CD4-positive, alpha-beta T cell (primary cell): Measurements from ENCODE around the gene APEH. TPM values are rescaled to one million over a fixed set of nuclear protein-coding genes. Genes with fewer than 3 reads are reported as not detected.
A peak's percentile ranks its signal among the peaks of the same experiment; 100 is the strongest.

Experiments
- ATAC-seq: fragments of 200-7000 bp; cut with Tn5 transposase; one replicate; pipeline ENCODE4 v1.10.0; 2022; ENCODE audit warnings: mild to moderate bottlenecking; ENCODE audit not compliant: poor library complexity
- CTCF ChIA-PET: fragments of 350-600 bp; sonication (Branson Sonifier 250); formaldehyde crosslinking; loops from one replicate; lab custom pipeline; 2021; ENCODE audit warnings: antibody characterized with exemption, inconsistent platforms; lab: Charles Lee
- POLR2A ChIA-PET: fragments of 350-600 bp; sonication (Branson Sonifier 250); formaldehyde crosslinking; loops from one replicate; lab custom pipeline; 2021; ENCODE audit warnings: antibody characterized with exemption, inconsistent platforms; lab: Charles Lee
- DNase-seq, 14 experiments: peaks; one replicate each; pipeline ENCODE4 v3.0.0-alpha.2; 2013 to 2020; ENCODE audit warnings: mixed read lengths in 2 of 14
- H3K27ac ChIP-seq, 2 donors: one replicate each; pipeline versions ENCODE4 v1.5.1 to v1.7.0; 2013; ENCODE audit warnings: low read length in 2 of 2, low read depth in 1 of 2, mild to moderate bottlenecking in 1 of 2
- H3K27me3 ChIP-seq, 2 experiments: 1 replicate in 1 of 2; 2 replicates in 1 of 2; pipeline versions ENCODE4 v1.6.1 to v1.7.0; 2013; ENCODE audit warnings: low read length in 2 of 2, control low read depth in 1 of 2, mild to moderate bottlenecking in 1 of 2, moderate library complexity in 1 of 2; ENCODE audit not compliant: insufficient read depth in 2 of 2, control insufficient read depth in 1 of 2
- H3K36me3 ChIP-seq: one replicate; pipeline ENCODE4 v1.6.1; 2013; ENCODE audit warnings: low read length, control low read depth; ENCODE audit not compliant: insufficient read depth
- H3K4me1 ChIP-seq: one replicate; pipeline ENCODE4 v1.6.1; 2013; ENCODE audit warnings: low read length, control low read depth; ENCODE audit not compliant: insufficient read depth
- H3K4me3 ChIP-seq: one replicate; pipeline ENCODE4 v1.5.1; 2013; ENCODE audit warnings: mild to moderate bottlenecking, low read length, moderate library complexity
- H3K9me3 ChIP-seq, 2 experiments: 1 replicate in 1 of 2; 2 replicates in 1 of 2; pipeline versions ENCODE4 v1.6.1 to v1.7.0; 2013; ENCODE audit warnings: low read length in 2 of 2, mild to moderate bottlenecking in 2 of 2, control low read depth in 1 of 2, moderate library complexity in 1 of 2; ENCODE audit not compliant: control insufficient read depth in 1 of 2, insufficient read depth in 1 of 2
- H3K27ac Mint-ChIP-seq: one replicate; pipeline ENCODE4 v1.8.0; 2020; ENCODE audit warnings: mixed read lengths
- H3K27me3 Mint-ChIP-seq: one replicate; pipeline ENCODE4 v1.8.0; 2021; ENCODE audit warnings: mixed read lengths
- H3K36me3 Mint-ChIP-seq: one replicate; pipeline ENCODE4 v1.8.0; 2021; ENCODE audit warnings: low read depth, mixed read lengths
- H3K4me1 Mint-ChIP-seq: one replicate; pipeline ENCODE4 v1.8.0; 2021; ENCODE audit warnings: low read depth, mixed read lengths
- H3K4me3 Mint-ChIP-seq: one replicate; pipeline ENCODE4 v1.8.0; 2020; ENCODE audit warnings: mild to moderate bottlenecking, mixed read lengths
- H3K9me3 Mint-ChIP-seq: one replicate; pipeline ENCODE4 v1.8.0; 2020; ENCODE audit warnings: mixed read lengths
- intact Hi-C, 2 experiments: fragments of 100-400 bp; cut with DNase I in 1 of 2; cut with micrococcal nuclease in 1 of 2; formaldehyde crosslinking; loops; one replicate each; pipeline versions ENCODE4 v1.15.1 to v1.9.0; 2023 to 2025; cut with DNase I, micrococcal nuclease
- total RNA-seq, 174 experiments: library from RNA in 2 of 174; stranded (reverse) in 2 of 174; gene quantifications; one replicate each; pipeline ENCODE4 v1.2.3 and lab custom pipeline; 2021 to 2026
- TF ChIP-seq, protein P1 (sequence below): fragments of 200-600 bp; IDR thresholded peaks from one replicate; pipeline ENCODE4 v1.8.0; 2022; ENCODE audit warnings: antibody characterized with exemption, mild to moderate bottlenecking

APEH gene
- total RNA-seq, 2 experiments from 2014 or later = 44.3 to 45.5 TPM

- no peak overlapping the region for H3K4me3 ChIP-seq
- Mint-ChIP-seq H3K36me3 (peaks cover 15% of the 10 kb centered on the region), H3K4me1 (no peaks in the 10 kb centered on the region), H3K27me3 (no peaks in the 10 kb centered on the region), H3K9me3 (no peaks in the 10 kb centered on the region), H3K27ac (peak overlapping the region; percentile 35), H3K4me3 (no peak overlapping the region)
- no peak overlapping the region for H3K27ac ChIP-seq
- no peaks in the 10 kb centered on the region for H3K9me3 ChIP-seq
- H3K27me3 ChIP-seq = no peaks in the 10 kb centered on the region
- DNase-seq (no peak), ATAC-seq (no peak)
- H3K4me1 ChIP-seq = peaks cover 12% of the 10 kb centered on the region
- intact Hi-C loops = no loop called here
- peaks cover 16% of the 10 kb centered on the region for H3K36me3 ChIP-seq
- ChIA-PET POLR2A (no interaction called here), CTCF (no interaction called here)
- TF ChIP-seq, protein P1, sequence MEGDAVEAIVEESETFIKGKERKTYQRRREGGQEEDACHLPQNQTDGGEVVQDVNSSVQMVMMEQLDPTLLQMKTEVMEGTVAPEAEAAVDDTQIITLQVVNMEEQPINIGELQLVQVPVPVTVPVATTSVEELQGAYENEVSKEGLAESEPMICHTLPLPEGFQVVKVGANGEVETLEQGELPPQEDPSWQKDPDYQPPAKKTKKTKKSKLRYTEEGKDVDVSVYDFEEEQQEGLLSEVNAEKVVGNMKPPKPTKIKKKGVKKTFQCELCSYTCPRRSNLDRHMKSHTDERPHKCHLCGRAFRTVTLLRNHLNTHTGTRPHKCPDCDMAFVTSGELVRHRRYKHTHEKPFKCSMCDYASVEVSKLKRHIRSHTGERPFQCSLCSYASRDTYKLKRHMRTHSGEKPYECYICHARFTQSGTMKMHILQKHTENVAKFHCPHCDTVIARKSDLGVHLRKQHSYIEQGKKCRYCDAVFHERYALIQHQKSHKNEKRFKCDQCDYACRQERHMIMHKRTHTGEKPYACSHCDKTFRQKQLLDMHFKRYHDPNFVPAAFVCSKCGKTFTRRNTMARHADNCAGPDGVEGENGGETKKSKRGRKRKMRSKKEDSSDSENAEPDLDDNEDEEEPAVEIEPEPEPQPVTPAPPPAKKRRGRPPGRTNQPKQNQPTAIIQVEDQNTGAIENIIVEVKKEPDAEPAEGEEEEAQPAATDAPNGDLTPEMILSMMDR = no peak
Observed at GRCh38 chr3:49711489-49711888, 37.3 kb downstream of the APEH start.

DNA sequence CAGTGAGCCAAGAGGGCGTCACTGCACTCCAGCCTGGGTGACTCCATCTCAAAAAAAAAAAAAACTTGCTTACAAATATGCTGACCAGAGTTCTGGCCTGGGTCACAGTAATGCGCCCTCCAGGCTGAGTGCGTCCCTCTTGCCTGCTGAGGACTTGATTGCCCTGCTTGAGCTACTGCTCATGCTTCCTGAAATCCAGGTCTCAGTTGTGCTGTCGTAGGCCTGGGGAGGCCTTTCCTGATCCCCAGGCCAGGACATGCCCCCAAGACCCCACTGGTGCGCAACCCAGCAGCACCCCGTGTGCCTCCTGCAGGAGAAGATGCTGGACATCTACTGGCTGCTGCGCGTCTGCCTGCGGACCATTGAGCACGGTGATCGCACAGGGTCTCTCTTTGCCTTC, 38.0 kb downstream of the APEH start:
- TF ChIP-seq, protein P1 = no peak
- intact Hi-C loops = no loop called here
- ATAC-seq = no peak

DNA sequence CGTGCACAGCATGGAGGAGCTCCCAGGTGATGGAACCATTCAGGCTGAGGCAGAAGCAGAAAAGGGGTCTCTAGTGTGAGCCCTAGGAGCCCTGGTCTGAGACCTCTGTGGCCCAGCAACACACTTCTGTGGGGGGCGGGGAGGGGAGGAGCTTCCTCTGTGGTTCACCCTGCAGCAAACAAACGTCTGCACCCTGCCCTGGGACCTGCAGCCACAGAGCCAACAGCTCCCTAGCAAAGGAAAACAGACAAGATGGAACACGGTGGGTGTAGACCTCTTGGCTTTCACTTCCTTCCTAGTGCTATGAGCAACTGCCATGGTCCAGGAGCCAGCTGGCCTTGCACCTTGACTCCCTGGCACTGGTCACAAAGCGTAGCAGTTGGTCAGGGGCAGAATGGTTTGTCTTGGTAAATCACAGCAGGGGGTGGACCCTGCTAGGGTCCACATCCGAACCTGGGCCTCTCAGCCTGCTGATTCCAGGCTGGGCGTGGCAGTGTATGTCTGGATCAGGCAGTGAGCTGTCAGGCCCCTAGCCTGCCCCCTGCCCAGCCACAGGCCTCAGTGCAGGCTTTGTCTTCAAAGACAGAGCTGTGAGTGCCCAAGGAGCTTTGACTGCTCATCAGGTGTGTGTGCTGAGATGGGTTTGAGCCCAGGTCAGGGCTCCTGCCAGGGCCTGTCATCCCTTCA, 38.6 kb downstream of the APEH start:
- peaks cover 12% of the 10 kb centered on the region for H3K4me1 ChIP-seq
- no peaks in the 10 kb centered on the region for H3K27me3 ChIP-seq
- TF ChIP-seq, protein P1 = no peak
- no peak overlapping the region for H3K4me3 Mint-ChIP-seq
- peaks cover 21% of the 10 kb centered on the region for H3K36me3 ChIP-seq
- ATAC-seq (no peak), DNase-seq (peak in 1 of 14 experiments; percentile 26)
- intact Hi-C loops = no loop called here
- H3K27ac ChIP-seq = no peak overlapping the region
- no peak overlapping the region for H3K27ac Mint-ChIP-seq
- no peaks in the 10 kb centered on the region for H3K9me3 Mint-ChIP-seq
- CTCF ChIA-PET = no interaction called here
- H3K9me3 ChIP-seq = no peaks in the 10 kb centered on the region
- no peaks in the 10 kb centered on the region for H3K27me3 Mint-ChIP-seq
- H3K4me3 ChIP-seq = no peak overlapping the region
- no peaks in the 10 kb centered on the region for H3K4me1 Mint-ChIP-seq
- POLR2A ChIA-PET = no interaction called here
- H3K36me3 Mint-ChIP-seq = peaks cover 8% of the 10 kb centered on the region

More for the DNA sequence above, 38.0 kb downstream of the APEH start:
- peaks cover 9% of the 10 kb centered on the region for H3K36me3 Mint-ChIP-seq
- Histone ChIP-seq H3K27ac (no peak overlapping the region), H3K4me3 (no peak overlapping the region), H3K36me3 (peaks cover 21% of the 10 kb centered on the region), H3K27me3 (no peaks in the 10 kb centered on the region), H3K4me1 (peaks cover 12% of the 10 kb centered on the region), H3K9me3 (no peaks in the 10 kb centered on the region)
- no peak overlapping the region for H3K27ac Mint-ChIP-seq
- H3K4me1 Mint-ChIP-seq = no peaks in the 10 kb centered on the region
- no peaks in the 10 kb centered on the region for H3K27me3 Mint-ChIP-seq
- H3K9me3 Mint-ChIP-seq = no peaks in the 10 kb centered on the region
- CTCF ChIA-PET = no interaction called here
- DNase-seq = no peak
- H3K4me3 Mint-ChIP-seq = no peak overlapping the region
- POLR2A ChIA-PET = no interaction called here
